ENCODE results near the gene TNRC6C. TPM values are rescaled to one million over a fixed set of nuclear protein-coding genes. Genes with fewer than 3 reads are reported as not detected.
"Not testable (repeated sequence)": the region's sequence is repeated elsewhere in the genome, so short reads cannot be mapped to it uniquely, and the experiment has no call there.

The TNRC6C gene
- total RNA-seq, 2 experiments from 2014 or later, result 50.7 to 57.3 TPM

DNA sequence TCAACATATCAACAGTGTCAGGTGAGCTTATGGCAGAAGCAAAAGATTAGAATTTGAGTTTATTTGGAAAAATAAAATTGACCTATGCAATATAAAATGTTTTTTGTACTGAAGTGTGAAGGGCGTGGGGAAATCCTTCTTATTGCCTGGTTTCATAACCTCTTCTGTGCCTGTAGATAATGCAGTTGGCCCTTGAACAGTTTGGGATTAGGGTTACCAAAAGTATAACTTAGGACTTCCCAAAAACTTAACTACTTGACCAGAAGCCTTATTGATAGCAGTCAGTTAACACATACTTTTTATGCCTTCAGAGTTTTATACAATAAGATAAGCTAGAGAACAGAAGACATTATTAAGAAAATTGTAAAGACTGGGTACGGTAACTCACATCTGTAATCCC lies 104.1 kb downstream of the TNRC6C start:
- Mint-ChIP-seq H3K27ac (peak overlapping the region; percentile 6), H3K9me3 (no peaks in the 10 kb centered on the region)

DNA sequence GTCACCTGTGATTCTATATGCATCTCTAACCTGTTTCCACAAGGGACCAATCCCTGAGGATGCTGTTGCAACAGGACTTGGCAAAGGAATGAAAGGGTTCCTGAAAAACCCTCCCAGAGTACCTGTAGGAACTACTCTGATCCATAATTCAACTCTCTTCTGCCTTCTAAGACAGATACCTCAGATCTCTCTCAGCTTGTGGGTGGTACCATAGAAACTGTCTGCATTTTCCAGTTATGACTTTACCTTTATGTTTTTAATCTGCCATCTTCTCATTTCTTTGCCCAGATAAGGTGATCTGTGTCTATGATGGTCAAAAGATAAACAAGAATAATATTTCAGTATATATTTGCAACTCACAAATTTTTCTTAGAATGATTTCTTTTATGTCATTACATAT lies 105.0 kb downstream of the TNRC6C start:
- Mint-ChIP-seq H3K4me3 (no peak overlapping the region), H3K4me1 (ENCODE audit: low read depth) (peaks cover 31% of the 10 kb centered on the region), H3K27me3 (no peaks in the 10 kb centered on the region), H3K36me3 (ENCODE audit: low read depth) (peaks cover 60% of the 10 kb centered on the region), H3K9me3 (no peaks in the 10 kb centered on the region), H3K27ac (peak overlapping the region; percentile 16)
- no peaks in the 10 kb centered on the region for H3K9me3 ChIP-seq (ENCODE audit: control insufficient read depth in 1 of 2, insufficient read depth in 1 of 2, low read length in 2 of 2)
- H3K27me3 ChIP-seq (ENCODE audit: control insufficient read depth in 1 of 2, insufficient read depth in 2 of 2, low read length in 2 of 2), result no peaks in the 10 kb centered on the region
- ChIA-PET POLR2A (interaction anchor here (0.6 kb wide), 1 partner anchor 172 kb away, joined by 3 read pairs; no protein-coding TSS in a partner anchor), CTCF (no interaction called here)
- TF ChIP-seq, protein P1, sequence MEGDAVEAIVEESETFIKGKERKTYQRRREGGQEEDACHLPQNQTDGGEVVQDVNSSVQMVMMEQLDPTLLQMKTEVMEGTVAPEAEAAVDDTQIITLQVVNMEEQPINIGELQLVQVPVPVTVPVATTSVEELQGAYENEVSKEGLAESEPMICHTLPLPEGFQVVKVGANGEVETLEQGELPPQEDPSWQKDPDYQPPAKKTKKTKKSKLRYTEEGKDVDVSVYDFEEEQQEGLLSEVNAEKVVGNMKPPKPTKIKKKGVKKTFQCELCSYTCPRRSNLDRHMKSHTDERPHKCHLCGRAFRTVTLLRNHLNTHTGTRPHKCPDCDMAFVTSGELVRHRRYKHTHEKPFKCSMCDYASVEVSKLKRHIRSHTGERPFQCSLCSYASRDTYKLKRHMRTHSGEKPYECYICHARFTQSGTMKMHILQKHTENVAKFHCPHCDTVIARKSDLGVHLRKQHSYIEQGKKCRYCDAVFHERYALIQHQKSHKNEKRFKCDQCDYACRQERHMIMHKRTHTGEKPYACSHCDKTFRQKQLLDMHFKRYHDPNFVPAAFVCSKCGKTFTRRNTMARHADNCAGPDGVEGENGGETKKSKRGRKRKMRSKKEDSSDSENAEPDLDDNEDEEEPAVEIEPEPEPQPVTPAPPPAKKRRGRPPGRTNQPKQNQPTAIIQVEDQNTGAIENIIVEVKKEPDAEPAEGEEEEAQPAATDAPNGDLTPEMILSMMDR (IDR thresholded peaks at IDR 0.05), result no peak
- intact Hi-C loops (cut with DNase I, micrococcal nuclease), result no loop called here
- H3K4me1 ChIP-seq (ENCODE audit: insufficient read depth, low read length), result no peaks in the 10 kb centered on the region
- H3K27ac ChIP-seq (ENCODE audit: low read depth in 1 of 2, low read length in 2 of 2), result no peak overlapping the region
- H3K36me3 ChIP-seq (ENCODE audit: insufficient read depth, low read length), result peaks cover 43% of the 10 kb centered on the region
- no peak overlapping the region for H3K4me3 ChIP-seq (ENCODE audit: low read length)
- ATAC-seq (ENCODE audit: poor library complexity) (no peak), DNase-seq (no peak)

More for the DNA sequence above, 104.1 kb downstream of the TNRC6C start:
- DNase-seq, result no peak
- Mint-ChIP-seq H3K27me3 (no peaks in the 10 kb centered on the region), H3K4me3 (no peak overlapping the region), H3K4me1 (ENCODE audit: low read depth) (peaks cover 39% of the 10 kb centered on the region), H3K36me3 (ENCODE audit: low read depth) (peaks cover 57% of the 10 kb centered on the region)
- TF ChIP-seq, protein P1 (IDR thresholded peaks at IDR 0.05), result no peak
- CTCF ChIA-PET, result no interaction called here
- Histone ChIP-seq H3K4me3 (ENCODE audit: low read length) (no peak overlapping the region), H3K9me3 (ENCODE audit: control insufficient read depth in 1 of 2, insufficient read depth in 1 of 2, low read length in 2 of 2) (no peaks in the 10 kb centered on the region), H3K36me3 (ENCODE audit: insufficient read depth, low read length) (peaks cover 47% of the 10 kb centered on the region), H3K27me3 (ENCODE audit: control insufficient read depth in 1 of 2, insufficient read depth in 2 of 2, low read length in 2 of 2) (no peaks in the 10 kb centered on the region), H3K4me1 (ENCODE audit: insufficient read depth, low read length) (no peaks in the 10 kb centered on the region), H3K27ac (ENCODE audit: low read depth in 1 of 2, low read length in 2 of 2) (no peak overlapping the region)
- ATAC-seq (ENCODE audit: poor library complexity), result no peak
- POLR2A ChIA-PET, result no interaction called here
- intact Hi-C loops (cut with DNase I, micrococcal nuclease), result no loop called here

DNA sequence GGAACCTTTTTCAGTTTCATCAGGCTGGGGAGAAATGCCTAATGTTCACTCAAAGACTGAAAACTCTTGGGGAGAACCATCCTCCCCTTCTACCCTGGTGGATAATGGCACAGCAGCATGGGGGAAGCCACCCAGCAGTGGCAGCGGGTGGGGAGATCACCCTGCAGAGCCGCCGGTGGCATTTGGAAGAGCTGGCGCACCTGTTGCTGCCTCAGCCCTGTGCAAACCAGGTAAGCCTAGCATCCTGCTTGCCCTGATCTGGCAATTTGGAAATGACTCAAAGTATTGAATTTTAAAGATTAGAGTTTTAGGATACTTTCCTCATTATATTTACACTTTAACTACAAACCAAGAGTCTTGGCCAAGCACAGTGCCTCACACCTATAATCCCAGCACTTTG lies 106.2 kb downstream of the TNRC6C start:
- peaks cover 24% of the 10 kb centered on the region for H3K4me1 Mint-ChIP-seq (ENCODE audit: low read depth)
- no peaks in the 10 kb centered on the region for H3K27me3 ChIP-seq (ENCODE audit: control insufficient read depth in 1 of 2, insufficient read depth in 2 of 2, low read length in 2 of 2)
- POLR2A ChIA-PET, result no interaction called here
- no peaks in the 10 kb centered on the region for H3K4me1 ChIP-seq (ENCODE audit: insufficient read depth, low read length)
- no peak overlapping the region for H3K4me3 Mint-ChIP-seq
- H3K27ac Mint-ChIP-seq, result no peak overlapping the region
- H3K27ac ChIP-seq (ENCODE audit: low read depth in 1 of 2, low read length in 2 of 2), result no peak overlapping the region
- H3K4me3 ChIP-seq (ENCODE audit: low read length), result no peak overlapping the region
- ATAC-seq (ENCODE audit: poor library complexity) (no peak), DNase-seq (no peak)
- H3K36me3 Mint-ChIP-seq (ENCODE audit: low read depth), result peaks cover 70% of the 10 kb centered on the region
- CTCF ChIA-PET, result interaction anchor here (1.6 kb wide), 1 partner anchor 20 kb away, joined by 4 read pairs; no protein-coding TSS in a partner anchor
- intact Hi-C loops (cut with DNase I, micrococcal nuclease), result no loop called here
- TF ChIP-seq, protein P1 (IDR thresholded peaks at IDR 0.05), result no peak
- H3K27me3 Mint-ChIP-seq, result no peaks in the 10 kb centered on the region
- peaks cover 53% of the 10 kb centered on the region for H3K36me3 ChIP-seq (ENCODE audit: insufficient read depth, low read length)
- H3K9me3 ChIP-seq (ENCODE audit: control insufficient read depth in 1 of 2, insufficient read depth in 1 of 2, low read length in 2 of 2), result no peaks in the 10 kb centered on the region
- H3K9me3 Mint-ChIP-seq, result no peaks in the 10 kb centered on the region

DNA sequence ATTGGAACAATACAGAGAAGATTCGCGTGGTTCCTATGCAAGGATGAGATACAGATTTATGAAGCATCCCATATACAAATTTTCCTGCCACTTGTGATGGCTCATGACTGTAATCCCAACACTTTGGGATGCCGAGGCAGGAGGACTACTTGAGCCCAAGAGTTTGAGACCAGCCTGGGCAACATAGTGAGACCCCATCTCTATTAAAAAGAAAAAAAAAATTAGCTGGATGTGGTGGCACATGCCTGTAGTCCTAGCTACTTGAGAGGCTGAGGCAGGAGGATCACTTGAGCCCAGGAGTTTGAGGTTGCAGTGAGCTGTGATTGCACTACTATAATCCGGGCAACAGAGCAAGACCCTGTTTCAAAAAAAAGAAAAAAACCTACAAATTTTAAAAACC lies 108.5 kb downstream of the TNRC6C start:
- H3K9me3 Mint-ChIP-seq; DNase-seq; H3K4me1 ChIP-seq (ENCODE audit: insufficient read depth, low read length); H3K27ac ChIP-seq (ENCODE audit: low read depth in 1 of 2, low read length in 2 of 2); ATAC-seq (ENCODE audit: poor library complexity); H3K27ac Mint-ChIP-seq; H3K9me3 ChIP-seq (ENCODE audit: control insufficient read depth in 1 of 2, insufficient read depth in 1 of 2, low read length in 2 of 2); H3K27me3 ChIP-seq (ENCODE audit: control insufficient read depth in 1 of 2, insufficient read depth in 2 of 2, low read length in 2 of 2); H3K27me3 Mint-ChIP-seq; H3K4me3 Mint-ChIP-seq; intact Hi-C loops (cut with DNase I, micrococcal nuclease); H3K4me3 ChIP-seq (ENCODE audit: low read length): not testable (repeated sequence)
- H3K36me3 ChIP-seq (ENCODE audit: insufficient read depth, low read length), result peaks cover 72% of the 10 kb centered on the region
- H3K4me1 Mint-ChIP-seq (ENCODE audit: low read depth), result peaks cover 14% of the 10 kb centered on the region
- ChIA-PET POLR2A (interaction anchor here (1.3 kb wide), 1 partner anchor 16 kb away, joined by 4 read pairs; no protein-coding TSS in a partner anchor), CTCF (interaction anchor here (0.6 kb wide), 1 partner anchor 178 kb away, joined by 3 read pairs; no protein-coding TSS in a partner anchor)
- peaks cover 79% of the 10 kb centered on the region for H3K36me3 Mint-ChIP-seq (ENCODE audit: low read depth)

All from CD4-positive, alpha-beta T cell (primary cell).